ENCODE data around the gene MPDZ. TPM values are rescaled to one million over a fixed set of nuclear protein-coding genes. Genes with fewer than 3 reads are reported as not detected.

The MPDZ gene
- total RNA-seq, 1 donor, result 41.0 TPM

DNA sequence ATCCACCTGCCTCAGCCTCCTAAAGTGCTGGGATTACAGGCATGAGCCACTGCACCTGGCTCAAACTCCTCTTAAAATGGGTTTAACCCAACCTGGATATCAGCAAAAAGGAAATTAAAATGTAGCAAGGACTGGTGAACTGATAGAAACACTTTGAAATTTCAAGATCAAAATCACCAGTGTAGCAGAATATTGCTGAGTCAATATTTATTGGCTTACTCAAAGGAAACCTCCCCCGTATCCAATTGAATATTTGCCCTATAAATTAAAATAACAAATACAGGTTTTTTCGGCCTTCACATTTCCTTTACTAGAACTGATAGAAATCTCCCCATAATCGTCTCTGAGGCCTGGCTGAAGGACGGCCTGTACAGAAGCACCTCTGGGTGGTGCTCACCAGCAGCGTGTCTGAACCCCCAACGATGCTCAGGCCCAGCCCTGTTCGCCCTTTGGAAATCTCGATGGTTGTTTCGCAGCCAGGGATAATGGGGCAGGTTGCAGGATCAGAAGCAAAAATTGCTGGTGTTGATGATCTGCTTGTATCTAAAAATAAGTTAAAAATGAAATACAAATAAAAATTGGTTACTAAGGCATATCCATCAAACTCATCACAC is 156.6 kb downstream of the MPDZ start:
- H3K4me3 ChIP-seq (ENCODE audit: low read depth, low read length), result no peak overlapping the region
- TF ChIP-seq, protein P1, sequence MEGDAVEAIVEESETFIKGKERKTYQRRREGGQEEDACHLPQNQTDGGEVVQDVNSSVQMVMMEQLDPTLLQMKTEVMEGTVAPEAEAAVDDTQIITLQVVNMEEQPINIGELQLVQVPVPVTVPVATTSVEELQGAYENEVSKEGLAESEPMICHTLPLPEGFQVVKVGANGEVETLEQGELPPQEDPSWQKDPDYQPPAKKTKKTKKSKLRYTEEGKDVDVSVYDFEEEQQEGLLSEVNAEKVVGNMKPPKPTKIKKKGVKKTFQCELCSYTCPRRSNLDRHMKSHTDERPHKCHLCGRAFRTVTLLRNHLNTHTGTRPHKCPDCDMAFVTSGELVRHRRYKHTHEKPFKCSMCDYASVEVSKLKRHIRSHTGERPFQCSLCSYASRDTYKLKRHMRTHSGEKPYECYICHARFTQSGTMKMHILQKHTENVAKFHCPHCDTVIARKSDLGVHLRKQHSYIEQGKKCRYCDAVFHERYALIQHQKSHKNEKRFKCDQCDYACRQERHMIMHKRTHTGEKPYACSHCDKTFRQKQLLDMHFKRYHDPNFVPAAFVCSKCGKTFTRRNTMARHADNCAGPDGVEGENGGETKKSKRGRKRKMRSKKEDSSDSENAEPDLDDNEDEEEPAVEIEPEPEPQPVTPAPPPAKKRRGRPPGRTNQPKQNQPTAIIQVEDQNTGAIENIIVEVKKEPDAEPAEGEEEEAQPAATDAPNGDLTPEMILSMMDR (IDR thresholded peaks at IDR 0.05; ENCODE audit: insufficient read depth, low read length), result no peak
- DNase-seq (ENCODE audit: low read depth), result no peak

DNA sequence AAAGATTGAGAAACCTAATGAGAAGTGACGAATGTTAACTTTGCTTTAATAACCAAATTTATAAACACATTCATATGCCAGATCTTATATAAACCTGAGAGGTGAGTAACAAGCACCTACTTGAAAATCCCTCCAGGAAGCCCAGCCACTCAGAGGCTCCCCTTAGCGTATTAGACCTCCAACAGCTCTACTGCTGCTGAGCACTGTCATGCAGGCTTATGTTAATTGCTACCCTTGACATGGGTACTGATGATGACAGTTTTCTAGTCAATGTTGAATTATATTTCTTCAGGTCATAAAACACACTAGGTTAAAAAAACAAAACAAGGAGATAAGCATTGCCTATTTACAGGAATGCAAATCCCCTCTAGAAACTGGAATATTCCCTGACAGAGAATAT is 161.2 kb downstream of the MPDZ start:
- no peak for DNase-seq (ENCODE audit: low read depth)
- no peak overlapping the region for H3K4me3 ChIP-seq (ENCODE audit: low read depth, low read length)

DNA sequence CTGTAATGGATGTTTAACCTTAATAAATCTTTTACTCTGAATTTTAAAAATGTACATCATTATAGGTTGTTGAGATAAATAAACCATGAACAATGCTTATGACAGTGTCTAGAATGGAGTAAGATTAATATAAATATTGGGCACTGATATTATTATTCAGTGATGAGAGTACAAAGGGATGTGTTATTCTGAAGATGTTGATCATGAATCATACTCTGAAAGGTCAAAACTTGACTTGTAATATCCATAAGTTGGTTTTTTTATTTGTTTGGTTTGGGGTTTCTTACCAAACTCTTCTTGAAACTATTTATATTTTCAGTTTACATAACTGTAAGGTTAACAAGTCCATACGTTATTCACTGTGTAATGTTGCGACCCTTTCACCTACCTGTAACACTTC is 163.2 kb downstream of the MPDZ start:
- TF ChIP-seq, protein P1 (IDR thresholded peaks at IDR 0.05; ENCODE audit: insufficient read depth, low read length), result no peak
- no peak overlapping the region for H3K4me3 ChIP-seq (ENCODE audit: low read depth, low read length)
- DNase-seq (ENCODE audit: low read depth), result no peak

More for the DNA sequence above, 161.2 kb downstream of the MPDZ start:
- TF ChIP-seq, protein P1 (IDR thresholded peaks at IDR 0.05; ENCODE audit: insufficient read depth, low read length), result no peak

DNA sequence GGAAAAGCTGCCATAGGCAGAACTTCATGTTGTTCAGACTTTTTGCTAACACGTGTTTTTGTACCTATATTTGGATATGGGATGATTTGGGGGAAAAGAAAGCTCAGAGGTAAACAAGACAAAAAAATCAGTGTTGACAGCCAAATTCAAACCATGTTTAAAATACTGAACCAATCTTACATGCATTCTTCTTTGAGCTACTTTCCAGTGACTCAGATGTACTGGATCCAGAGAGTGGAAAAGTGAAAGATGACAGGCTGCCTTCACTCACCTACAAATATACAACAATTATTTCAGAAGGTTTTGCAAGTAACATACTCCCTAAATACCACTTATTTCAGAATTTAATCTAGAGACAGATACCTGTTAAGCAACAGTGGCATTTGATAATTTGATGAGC is 165.7 kb downstream of the MPDZ start:
- H3K4me3 ChIP-seq (ENCODE audit: low read depth, low read length), result no peak overlapping the region
- TF ChIP-seq, protein P1 (IDR thresholded peaks at IDR 0.05; ENCODE audit: insufficient read depth, low read length), result no peak
- DNase-seq (ENCODE audit: low read depth), result peak; percentile 21

DNA sequence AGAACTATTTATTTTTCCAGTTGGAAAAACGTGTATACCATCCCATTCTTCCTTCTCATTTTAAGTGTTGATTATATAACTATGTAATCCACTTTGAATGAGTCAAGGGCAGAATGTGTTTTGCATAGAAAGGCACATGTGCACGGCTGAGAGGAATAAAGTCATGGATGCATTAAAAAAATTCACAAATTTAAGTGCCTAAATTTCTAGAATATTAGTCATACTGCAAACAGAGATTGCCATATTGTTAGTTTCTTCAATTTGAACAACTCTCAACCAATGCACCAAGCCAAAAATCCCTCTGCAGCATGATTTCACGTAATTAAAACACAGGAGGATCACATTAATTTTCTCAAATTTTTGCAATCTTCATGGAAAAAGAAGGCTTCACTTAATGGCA is 166.3 kb downstream of the MPDZ start:
- TF ChIP-seq, protein P1 (IDR thresholded peaks at IDR 0.05; ENCODE audit: insufficient read depth, low read length), result no peak
- DNase-seq (ENCODE audit: low read depth), result peak; percentile 77
- no peak overlapping the region for H3K4me3 ChIP-seq (ENCODE audit: low read depth, low read length)

DNA sequence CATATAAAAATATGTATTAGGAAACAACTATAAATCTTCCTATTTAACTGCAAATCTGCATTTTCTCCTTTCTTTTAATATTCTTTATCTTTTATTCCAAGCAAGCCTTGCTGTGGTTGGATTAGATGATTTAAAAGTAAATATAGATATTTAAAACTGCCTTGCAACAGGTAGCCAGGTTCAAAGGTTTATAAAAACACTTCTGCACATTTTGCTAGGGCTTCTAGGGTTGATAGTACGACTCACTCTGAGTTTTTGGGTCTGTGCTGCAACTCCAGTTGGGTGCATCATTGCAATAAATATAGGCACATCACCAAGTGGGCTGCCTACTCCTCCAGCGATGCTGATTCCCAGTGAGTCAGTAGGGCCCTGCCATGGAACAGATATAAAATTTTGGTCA is 167.7 kb downstream of the MPDZ start:
- no peak for DNase-seq (ENCODE audit: low read depth)
- H3K4me3 ChIP-seq (ENCODE audit: low read depth, low read length), result no peak overlapping the region
- TF ChIP-seq, protein P1 (IDR thresholded peaks at IDR 0.05; ENCODE audit: insufficient read depth, low read length), result no peak
